ENCODE data around the gene CCNG2.

CCNG2 gene

GRCh38 chr4:77178560-77178959, 21.6 kb downstream of the CCNG2 start:
- DNase-seq (ENCODE audit: low spot score) = no peak

GRCh38 chr4:77179519-77179918, 22.5 kb downstream of the CCNG2 start:
- DNase-seq (ENCODE audit: low spot score) = no peak

- DNase-seq (ENCODE audit: low spot score) = no peak
Measured at GRCh38 chr4:77181720-77182119, 24.7 kb downstream of the CCNG2 start.

- no peak for DNase-seq (ENCODE audit: low spot score)
Measured at GRCh38 chr4:77183777-77184420, 26.9 kb downstream of the CCNG2 start.

- DNase-seq (ENCODE audit: low spot score) = no peak
Measured at GRCh38 chr4:77184974-77185373, 28.0 kb downstream of the CCNG2 start.

GRCh38 chr4:77185686-77186085, 28.7 kb downstream of the CCNG2 start:
- no peak for DNase-seq (ENCODE audit: low spot score)

GRCh38 chr4:77187322-77187721, 30.3 kb downstream of the CCNG2 start:
- no peak for DNase-seq (ENCODE audit: low spot score)

- no peak for DNase-seq (ENCODE audit: low spot score)
Measured at GRCh38 chr4:77188498-77189220, 31.7 kb downstream of the CCNG2 start.

- no peak for DNase-seq (ENCODE audit: low spot score)
Measured at GRCh38 chr4:77189412-77189811, 32.4 kb downstream of the CCNG2 start.

- no peak for DNase-seq (ENCODE audit: low spot score)
Measured at GRCh38 chr4:77190053-77190452, 33.0 kb downstream of the CCNG2 start.

GRCh38 chr4:77193046-77193445, 36.0 kb downstream of the CCNG2 start:
- no peak for DNase-seq (ENCODE audit: low spot score)

GRCh38 chr4:77193511-77194102, 36.6 kb downstream of the CCNG2 start:
- peak; percentile 77 for DNase-seq (ENCODE audit: low spot score)

GRCh38 chr4:77194366-77194765, 37.4 kb downstream of the CCNG2 start:
- no peak for DNase-seq (ENCODE audit: low spot score)

GRCh38 chr4:77194989-77195388, 38.0 kb downstream of the CCNG2 start:
- DNase-seq (ENCODE audit: low spot score) = no peak

- DNase-seq (ENCODE audit: low spot score) = no peak
Measured at GRCh38 chr4:77196866-77197265, 39.9 kb downstream of the CCNG2 start.

GRCh38 chr4:77197361-77197760, 40.4 kb downstream of the CCNG2 start:
- DNase-seq (ENCODE audit: low spot score) = no peak

- DNase-seq (ENCODE audit: low spot score) = no peak
Measured at GRCh38 chr4:77197831-77198230, 40.8 kb downstream of the CCNG2 start.

GRCh38 chr4:77199276-77199675, 42.3 kb downstream of the CCNG2 start:
- DNase-seq (ENCODE audit: low spot score) = no peak

GRCh38 chr4:77199701-77200100, 42.7 kb downstream of the CCNG2 start:
- no peak for DNase-seq (ENCODE audit: low spot score)

- no peak for DNase-seq (ENCODE audit: low spot score)
Measured at GRCh38 chr4:77201343-77201742, 44.3 kb downstream of the CCNG2 start.

- no peak for DNase-seq (ENCODE audit: low spot score)
Measured at GRCh38 chr4:77201857-77202256, 44.9 kb downstream of the CCNG2 start.

- DNase-seq (ENCODE audit: low spot score) = no peak
Measured at GRCh38 chr4:77202491-77202890, 45.5 kb downstream of the CCNG2 start.

- peak; percentile 79 for DNase-seq (ENCODE audit: low spot score)
Measured at GRCh38 chr4:77203380-77204197, 46.6 kb downstream of the CCNG2 start.
